Measurements from ENCODE around the gene ATF3. TPM values are rescaled to one million over a fixed set of nuclear protein-coding genes. Genes with fewer than 3 reads are reported as not detected.
A peak's percentile ranks its signal among the peaks of the same experiment; 100 is the strongest.

Gene ATF3
- total and polyA plus RNA-seq, 2 of the 4 experiments (the other 2 are of a cell fraction) = 9.9 to 12.3 TPM

DNA sequence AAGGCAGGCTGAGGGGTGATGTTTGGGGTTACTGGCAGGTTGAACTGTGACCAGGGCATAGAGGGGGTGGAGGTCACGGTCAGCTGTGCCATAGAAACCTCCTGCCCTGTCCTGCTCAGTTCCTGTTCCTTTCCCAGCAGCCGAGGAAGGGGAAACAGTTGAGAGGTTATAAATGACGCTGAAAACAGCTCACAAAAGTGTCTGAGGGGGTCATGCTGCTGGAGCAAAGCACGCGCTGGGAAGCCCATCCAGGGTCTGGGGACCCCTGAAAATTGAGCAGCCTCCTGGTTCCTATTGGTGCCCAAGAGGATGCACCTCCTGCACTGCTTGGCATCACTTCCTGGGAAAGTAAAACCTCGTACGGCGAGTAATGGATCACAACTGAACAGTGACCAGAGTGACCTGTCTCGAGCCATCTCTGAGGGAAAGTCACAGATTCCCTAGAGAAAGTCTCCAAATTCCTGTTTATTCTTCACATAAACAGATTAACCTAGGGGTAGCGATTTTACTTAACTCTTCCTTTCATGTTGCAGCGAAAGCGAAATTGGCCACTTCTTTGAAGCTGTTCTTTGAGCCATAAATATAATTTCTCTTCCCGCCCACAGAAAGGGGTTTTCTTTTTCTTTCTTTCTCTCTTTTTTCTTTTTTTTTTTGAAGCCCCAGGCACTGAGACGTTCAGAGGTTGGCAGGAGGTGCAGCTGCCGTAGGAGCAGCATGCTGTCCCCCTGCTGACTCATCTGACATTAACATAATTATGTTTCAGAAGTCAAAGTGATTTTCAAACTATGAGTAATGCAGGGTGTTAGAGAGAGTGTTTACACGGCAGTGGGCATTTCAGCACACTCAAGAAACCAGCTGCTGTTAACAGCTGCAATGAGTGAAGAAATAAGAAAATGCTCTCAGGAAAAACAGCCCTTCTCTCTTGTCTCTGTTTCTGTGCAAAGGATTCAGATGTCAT lies 41.8 kb upstream of the ATF3 start (continued):
- 0 out of 2 replicates have a peak, but pooled peaks have one; percentile 23 for TF ChIP-seq MXI1 (IDR thresholded peaks at IDR 0.05; ENCODE audit: borderline replicate concordance, low read depth, low read length)
- peak; percentile 92 for TF ChIP-seq FOS (IDR thresholded peaks at IDR 0.05; ENCODE audit: low read depth, low read length)
- peak; percentile 19; the same call in 1 of the 2 replicates for TF ChIP-seq MAZ (IDR thresholded peaks at IDR 0.05; ENCODE audit: borderline replicate concordance, low read depth, low read length)

DNA sequence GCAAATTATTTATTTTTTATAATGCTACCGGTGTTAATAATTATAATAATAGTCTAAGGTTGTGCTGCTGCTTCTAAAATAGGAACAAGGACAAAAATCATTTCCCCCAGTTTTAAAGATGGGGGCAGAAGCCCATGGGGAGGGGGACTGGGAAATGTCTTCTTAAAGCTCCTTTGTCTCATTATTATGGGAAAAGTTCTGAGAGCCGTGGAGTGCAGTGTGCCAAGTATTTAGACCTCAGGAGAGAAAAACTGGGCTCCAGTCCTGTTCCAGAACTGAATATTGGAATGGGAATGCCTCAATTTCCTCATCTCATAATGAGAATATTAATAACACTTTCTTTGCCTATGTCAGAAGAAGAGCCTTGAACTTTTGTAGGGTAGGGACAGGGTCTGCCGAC lies 40.9 kb upstream of the ATF3 start:
- H3K4ac ChIP-seq (ENCODE audit: low read depth, low read length) = no peak overlapping the region
- no peak overlapping the region for H3K56ac ChIP-seq (ENCODE audit: extremely low read depth, insufficient read depth, low read length)
- H2AFZ ChIP-seq (replicated peaks; ENCODE audit: low read length, poor library complexity) = no peak overlapping the region
- TF ChIP-seq, protein P1, sequence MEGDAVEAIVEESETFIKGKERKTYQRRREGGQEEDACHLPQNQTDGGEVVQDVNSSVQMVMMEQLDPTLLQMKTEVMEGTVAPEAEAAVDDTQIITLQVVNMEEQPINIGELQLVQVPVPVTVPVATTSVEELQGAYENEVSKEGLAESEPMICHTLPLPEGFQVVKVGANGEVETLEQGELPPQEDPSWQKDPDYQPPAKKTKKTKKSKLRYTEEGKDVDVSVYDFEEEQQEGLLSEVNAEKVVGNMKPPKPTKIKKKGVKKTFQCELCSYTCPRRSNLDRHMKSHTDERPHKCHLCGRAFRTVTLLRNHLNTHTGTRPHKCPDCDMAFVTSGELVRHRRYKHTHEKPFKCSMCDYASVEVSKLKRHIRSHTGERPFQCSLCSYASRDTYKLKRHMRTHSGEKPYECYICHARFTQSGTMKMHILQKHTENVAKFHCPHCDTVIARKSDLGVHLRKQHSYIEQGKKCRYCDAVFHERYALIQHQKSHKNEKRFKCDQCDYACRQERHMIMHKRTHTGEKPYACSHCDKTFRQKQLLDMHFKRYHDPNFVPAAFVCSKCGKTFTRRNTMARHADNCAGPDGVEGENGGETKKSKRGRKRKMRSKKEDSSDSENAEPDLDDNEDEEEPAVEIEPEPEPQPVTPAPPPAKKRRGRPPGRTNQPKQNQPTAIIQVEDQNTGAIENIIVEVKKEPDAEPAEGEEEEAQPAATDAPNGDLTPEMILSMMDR (conservative IDR thresholded peaks at IDR 0.05; ENCODE audit: low read depth, low read length) = no peak
- TF ChIP-seq CEBPB (IDR thresholded peaks at IDR 0.05; ENCODE audit: low read depth, low read length) = no peak
- TF ChIP-seq FOS (IDR thresholded peaks at IDR 0.05; ENCODE audit: low read depth, low read length) = no peak
- TF ChIP-seq NFE2L2 (IDR thresholded peaks at IDR 0.05; ENCODE audit: low read depth, low read length) = no peak
- no peak for TF ChIP-seq RCOR1 (IDR thresholded peaks at IDR 0.05; ENCODE audit: insufficient replicate concordance, low read length)
- TF ChIP-seq RFX5 (IDR thresholded peaks at IDR 0.05; ENCODE audit: low read depth, low read length) = no peak
- no peak overlapping the region for H2AK5ac ChIP-seq (ENCODE audit: low read depth, low read length)
- peaks cover 4% of the 10 kb centered on the region; the same call in 1 of the 2 replicates for H3K9me1 ChIP-seq (ENCODE audit: insufficient read depth, low read length)
- intact Hi-C loops (cut with micrococcal nuclease) = no loop called here
- H3K27me3 ChIP-seq (ENCODE audit: control insufficient read depth, insufficient read depth, low read length) = no peaks in the 10 kb centered on the region; the same call in 1 of the 2 replicates
- in situ Hi-C loops (cut with MboI; ENCODE audit: low sequenced_read_pairs) = no loop called here
- H3K79me1 ChIP-seq (ENCODE audit: low read depth in 1 of 2, low read length in 2 of 2) = no peaks in the 10 kb centered on the region
- ATAC-seq (ENCODE audit: low read depth) (no peak), DNase-seq (no peak)
- no peak overlapping the region for H4K91ac ChIP-seq (ENCODE audit: insufficient read depth, low read depth, low read length)
- BruUV-seq (replicated peaks) = no TSS peak
- ChIA-PET POLR2A (ENCODE audit: unreplicated experiment) (no interaction called here), CTCF (interaction anchor here (0.7 kb wide), 1 partner anchor 36 kb away, joined by 3 read pairs; no protein-coding TSS in a partner anchor)
- no peak overlapping the region for H2AK9ac ChIP-seq (replicated peaks; ENCODE audit: low read depth, low read length, poor library complexity)
- H3K27ac ChIP-seq (ENCODE audit: insufficient read depth, low read length) = no peak overlapping the region
- no peak overlapping the region for H2BK15ac ChIP-seq (ENCODE audit: low read depth, low read length)
- no peaks in the 10 kb centered on the region for H3K36me3 ChIP-seq (ENCODE audit: control insufficient read depth, insufficient read depth, low read length)
- no peak overlapping the region for H2BK20ac ChIP-seq (ENCODE audit: low read depth, low read length)
- H2BK5ac ChIP-seq (ENCODE audit: low read depth, low read length, poor library complexity, severe bottlenecking) = no peak overlapping the region
- H3K4me1 ChIP-seq (ENCODE audit: control insufficient read depth, insufficient read depth, low read length) = peaks cover 3% of the 10 kb centered on the region
- H4K8ac ChIP-seq (ENCODE audit: low read depth in 2 of 2, low read length in 2 of 2) = no peak overlapping the region
- no peak overlapping the region for H4K5ac ChIP-seq (ENCODE audit: low read depth, low read length)
- dilution Hi-C loops (cut with HindIII; ENCODE audit: low sequenced_read_pairs, unreplicated experiment) = no loop called here
- H3K23ac ChIP-seq (ENCODE audit: low read depth, low read length) = no peak overlapping the region; the same call in 1 of the 2 replicates
- no peaks in the 10 kb centered on the region for H4K20me1 ChIP-seq (ENCODE audit: insufficient read depth, low read length)
- H3K9me3 ChIP-seq (ENCODE audit: control insufficient read depth, insufficient read depth, low read length) = no peaks in the 10 kb centered on the region
- no peak overlapping the region for H3K9ac ChIP-seq (ENCODE audit: low read depth, low read length)
- H3K18ac ChIP-seq (ENCODE audit: low read depth, low read length) = no peak overlapping the region; the same call in 1 of the 2 replicates
- H3K4me3 ChIP-seq (ENCODE audit: insufficient read depth, low read depth, low read length) = no peak overlapping the region
- WGBS, 2 experiments (ENCODE audit: extremely low coverage in 2 of 2, insufficient read length in 1 of 2) = no CpG with 5 or more reads among the region's 3 CpGs
- no peak overlapping the region for H3K4me2 ChIP-seq (ENCODE audit: low read depth, low read length)
- H2BK120ac ChIP-seq (ENCODE audit: low read depth, low read length) = no peak overlapping the region
- no peak overlapping the region for H3K14ac ChIP-seq (replicated peaks; ENCODE audit: low read depth, low read length)
